Measurements from ENCODE around the gene SERPINI1. TPM values are rescaled to one million over a fixed set of nuclear protein-coding genes. Genes with fewer than 3 reads are reported as not detected.

Gene SERPINI1
- total and polyA plus RNA-seq, 2 of the 8 experiments (the other 6 are each of a cell fraction or from before 2014, with no cell fraction given): 5.3 to 9.9 TPM

- DNase-seq (ENCODE audit: low read depth in 1 of 2, low spot score in 2 of 2) (no peak), FAIRE-seq (no peak)
- Histone ChIP-seq H3K27ac (ENCODE audit: low read depth, low read length) (no peak overlapping the region), H2BK15ac (ENCODE audit: low read length) (no peak overlapping the region), H3K9me3 (ENCODE audit: insufficient read depth in 2 of 2, low read depth in 1 of 2, low read length in 1 of 2) (peaks cover 7 to 8% of the 10 kb centered on the region in 2 experiments; a peak in 1 of 4 replicates), H3K4ac (replicated peaks; ENCODE audit: insufficient read length, low read depth, low read length) (no peak overlapping the region), H2BK20ac (ENCODE audit: low read length) (no peak overlapping the region), H3K23ac (ENCODE audit: insufficient read length) (no peak overlapping the region), H2AFZ (ENCODE audit: low read length) (no peak overlapping the region), H2BK5ac (ENCODE audit: low read depth, low read length) (no peak overlapping the region), H2BK120ac (replicated peaks; ENCODE audit: low read depth, low read length) (no peak overlapping the region), H2BK12ac (ENCODE audit: low read depth, low read length) (no peak overlapping the region), H3K56ac (replicated peaks; ENCODE audit: insufficient read length, low read depth, low read length) (no peak overlapping the region), H3K36me3 (ENCODE audit: control insufficient read depth in 2 of 4, insufficient read depth in 4 of 4, low read length in 3 of 4) (peaks cover 2 to 36% (median 7%) of the 10 kb centered on the region in 4 experiments; a peak in 6 of 8 replicates), H4K20me1 (replicated peaks in 1 of 2; ENCODE audit: control insufficient read depth in 1 of 2, insufficient read depth in 2 of 2, low read length in 2 of 2) (peaks cover 2 to 18% of the 10 kb centered on the region in 2 experiments), H3K9ac (replicated peaks in 1 of 4; ENCODE audit: extremely low read depth in 1 of 4, low read depth in 3 of 4, low read length in 3 of 4) (no peak overlapping the region), H3K4me1 (replicated peaks in 1 of 4; ENCODE audit: control insufficient read depth in 3 of 4, insufficient read depth in 4 of 4, low read length in 3 of 4) (peaks cover 0 to 13% (median 4%) of the 10 kb centered on the region in 4 experiments; a peak in 2 of 7 replicates), H3K18ac (ENCODE audit: extremely low read depth, low read length) (no peak overlapping the region), H3K23me2 (ENCODE audit: low read depth, low read length) (no peaks in the 10 kb centered on the region), H4K5ac (ENCODE audit: insufficient read length, low read depth, low read length) (no peak overlapping the region), H3K14ac (ENCODE audit: insufficient read length) (no peak overlapping the region), H3K79me1 (ENCODE audit: low read depth, low read length) (no peaks in the 10 kb centered on the region), H3K4me2 (ENCODE audit: insufficient read depth in 1 of 2, low read depth in 2 of 2, low read length in 2 of 2) (peak overlapping the region in 1 of 2 experiments; percentile 26; a peak in 1 of 4 replicates), H4K91ac (replicated peaks; ENCODE audit: insufficient read length, low read length) (no peak overlapping the region), H3K79me2 (ENCODE audit: control insufficient read depth in 1 of 2, insufficient read depth in 2 of 2, low read length in 2 of 2) (peaks cover 8 to 92% of the 10 kb centered on the region in 2 experiments; a peak in 3 of 4 replicates), H3K4me3 (ENCODE audit: extremely low read depth in 1 of 4, insufficient read depth in 2 of 4, low read depth in 3 of 4, low read length in 4 of 4) (no peak overlapping the region), H4K8ac (ENCODE audit: extremely low read depth, insufficient read depth, low read length) (no peak overlapping the region), H2AK5ac (ENCODE audit: low read depth, low read length) (no peak overlapping the region), H3K27me3 (replicated peaks in 1 of 4; ENCODE audit: control insufficient read depth in 3 of 4, extremely low read depth in 1 of 4, insufficient read depth in 3 of 4, low read length in 3 of 4) (no peaks in the 10 kb centered on the region)
- WGBS, 2 experiments (ENCODE audit: extremely low coverage in 1 of 2, insufficient coverage in 1 of 2, insufficient read length in 1 of 2, insufficient replicate concordance in 2 of 2, low coverage in 1 of 2, low lambda C conversion rate in 2 of 2, missing lambda C conversion rate in 1 of 2): 84% methylated on average over 4 of the region's 4 CpGs; no CpG with 5 or more reads in 1 of the 2 experiments
- CTCF ChIA-PET (ENCODE audit: partially characterized antibody): interaction anchor here (0.9 to 2.3 kb wide), 3 partner anchors 12 to 343 kb away, joined by 4 to 6 read pairs (median 6); partner anchors contain the start of genes PDCD10, SERPINI1 and ZBBX
- POLR2A ChIA-PET (ENCODE audit: partially characterized antibody): interaction anchor here (0.8 to 1.2 kb wide), 2 partner anchors 9 to 12 kb away, joined by 3 read pairs; partner anchors contain the start of gene SERPINI1
- TF ChIP-seq JUN (IDR thresholded peaks at IDR 0.05; ENCODE audit: low read depth, low read length) (no peak), CTBP2 (IDR thresholded peaks at IDR 0.05; ENCODE audit: borderline replicate concordance, insufficient read depth, insufficient read length, low read length) (no peak), SIX5 (IDR thresholded peaks at IDR 0.05; ENCODE audit: low read depth, low read length) (no peak), POLR2AphosphoS5 (IDR thresholded peaks at IDR 0.05; ENCODE audit: low read depth, low read length) (no peak), EZH2 (IDR thresholded peaks at IDR 0.05; ENCODE audit: low read depth, low read length, severe bottlenecking) (no peak), TAF1 (IDR thresholded peaks at IDR 0.05; ENCODE audit: low read depth, low read length) (no peak), POLR2A (IDR thresholded peaks at IDR 0.05; ENCODE audit: control extremely low read depth in 1 of 2, low read depth in 2 of 2, low read length in 2 of 2) (no peak)
These were observed 12.5 kb upstream of the SERPINI1 start for GRCh38 chr3:167723025-167723512.

All from H1 (cell line).